Measurements from ENCODE around the gene FLYWCH2. TPM values are rescaled to one million over a fixed set of nuclear protein-coding genes. Genes with fewer than 3 reads are reported as not detected.

Gene FLYWCH2
- total and polyA plus RNA-seq, 9 of the 15 experiments (the other 6 are each of a cell fraction or from before 2014, with no cell fraction given), result 0.70 to 55.5 (median 7.6) TPM

DNA sequence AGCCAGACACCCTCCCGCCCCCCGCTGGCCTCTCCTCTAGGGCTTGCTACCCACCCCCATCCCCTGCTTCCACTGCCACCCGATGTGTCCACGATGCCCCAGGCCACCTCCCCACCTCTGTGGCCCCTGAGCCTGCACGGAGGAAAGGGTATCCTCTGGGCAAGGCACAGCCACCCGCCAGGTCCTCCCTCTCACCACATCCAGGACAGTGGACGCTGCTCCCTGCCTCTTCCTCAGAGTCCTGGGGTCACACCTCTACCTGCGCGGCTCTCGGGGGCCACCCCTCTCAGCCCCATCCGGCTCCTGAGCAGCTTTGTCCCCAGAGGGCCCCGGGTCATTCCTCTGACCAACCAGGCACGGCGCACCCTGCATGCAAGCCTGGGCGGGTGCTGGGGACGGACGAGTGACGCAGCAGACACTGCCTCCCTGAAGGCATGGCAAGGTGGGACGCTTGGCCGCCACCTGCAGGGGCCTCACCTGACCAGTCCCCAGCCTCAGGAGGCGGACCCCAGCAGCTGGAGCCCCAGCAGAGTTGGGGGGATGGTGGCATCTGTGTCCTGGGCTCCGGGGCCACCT lies 53.5 kb downstream of the FLYWCH2 start:
- no TSS peak for BruUV-seq (replicated peaks)
- no peak overlapping the region for H3K4me3 ChIP-seq
- no peaks in the 10 kb centered on the region for H3K9me3 ChIP-seq (replicated peaks; ENCODE audit: control insufficient read depth, insufficient read depth, low read depth, low read length)
- H3K27me3 ChIP-seq (ENCODE audit: control insufficient read depth in 2 of 2, insufficient read depth in 2 of 2, low read length in 2 of 2), result no peaks in the 10 kb centered on the region
- H2AFZ ChIP-seq (ENCODE audit: low read depth, low read length), result no peak overlapping the region
- peaks cover 0 to 6% of the 10 kb centered on the region in 2 experiments; a peak in 2 of 5 replicates for H3K4me1 ChIP-seq (replicated peaks in 1 of 2; ENCODE audit: control insufficient read depth in 2 of 2, insufficient read depth in 2 of 2, low read length in 2 of 2)
- ATAC-seq, result no peak
- WGBS (ENCODE audit: insufficient coverage, low coverage, missing lambda C conversion rate), result 94% methylated on average over 15 of the region's 22 CpGs
- no peak for TF ChIP-seq POLR2H (tag; IDR thresholded peaks at IDR 0.05; ENCODE audit: low read depth)
- TF ChIP-seq FOXM1 (IDR thresholded peaks at IDR 0.05; ENCODE audit: low read depth), result no peak
- TF ChIP-seq FOXM1 (CRISPR knock-in tag; IDR thresholded peaks at IDR 0.05; ENCODE audit: low read depth), result no peak
- TF ChIP-seq RBM14 (IDR thresholded peaks at IDR 0.05; ENCODE audit: borderline replicate concordance, insufficient read depth, low read depth, low read length), result no peak
- TF ChIP-seq GTF2F1 (IDR thresholded peaks at IDR 0.05; ENCODE audit: low read depth, low read length), result no peak
- no peak for TF ChIP-seq OTX1 (CRISPR knock-in tag; IDR thresholded peaks at IDR 0.05)
- TF ChIP-seq, protein P1, sequence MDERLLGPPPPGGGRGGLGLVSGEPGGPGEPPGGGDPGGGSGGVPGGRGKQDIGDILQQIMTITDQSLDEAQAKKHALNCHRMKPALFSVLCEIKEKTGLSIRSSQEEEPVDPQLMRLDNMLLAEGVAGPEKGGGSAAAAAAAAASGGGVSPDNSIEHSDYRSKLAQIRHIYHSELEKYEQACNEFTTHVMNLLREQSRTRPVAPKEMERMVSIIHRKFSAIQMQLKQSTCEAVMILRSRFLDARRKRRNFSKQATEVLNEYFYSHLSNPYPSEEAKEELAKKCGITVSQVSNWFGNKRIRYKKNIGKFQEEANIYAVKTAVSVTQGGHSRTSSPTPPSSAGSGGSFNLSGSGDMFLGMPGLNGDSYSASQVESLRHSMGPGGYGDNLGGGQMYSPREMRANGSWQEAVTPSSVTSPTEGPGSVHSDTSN (CRISPR knock-in tag; IDR thresholded peaks at IDR 0.05; ENCODE audit: low read depth), result no peak
- TF ChIP-seq, protein P1 (tag; conservative IDR thresholded peaks at IDR 0.05; ENCODE audit: low read depth), result no peak
- TF ChIP-seq FOXP1 (CRISPR knock-in tag; IDR thresholded peaks at IDR 0.05), result no peak
- no peaks in the 10 kb centered on the region for H3K9me1 ChIP-seq (ENCODE audit: control insufficient read depth, insufficient read depth, low read length)
- no peaks in the 10 kb centered on the region for H4K20me1 ChIP-seq (replicated peaks; ENCODE audit: control insufficient read depth, insufficient read depth, low read length)
- no peak for FAIRE-seq
- POLR2A ChIA-PET, result no interaction called here
- CTCF ChIA-PET (ENCODE audit: low intra/inter-chr PET ratio), result no interaction called here
- no peak overlapping the region; a peak in 1 of 4 replicates for H3K9ac ChIP-seq (ENCODE audit: insufficient read depth in 1 of 2, low read depth in 2 of 2, low read length in 2 of 2)
- no peak overlapping the region for H3K4me2 ChIP-seq (ENCODE audit: insufficient read depth, low read length)
- H3K36me3 ChIP-seq (ENCODE audit: control insufficient read depth, insufficient read depth, low read length), result peaks cover 61% of the 10 kb centered on the region; the same call in 2 of the 3 replicates
- DNase-seq (ENCODE audit: extremely low read depth in 1 of 4, low spot score in 3 of 4), result no peak
- in situ Hi-C loops (cut with MboI) (no loop called here), intact Hi-C loops (cut with micrococcal nuclease) (no loop called here)
- H3K79me2 ChIP-seq (ENCODE audit: control insufficient read depth, insufficient read depth, low read length), result no peaks in the 10 kb centered on the region
- H3K27ac ChIP-seq (ENCODE audit: extremely low read depth, low read depth, low read length), result no peak overlapping the region
